A549 (cell line): ENCODE measurements around the gene TRMT2B.

ENCODE experiments used
- CHD2 ChIP-seq: fragments of 150-350 bp; IDR thresholded peaks from 2 replicates; pipeline ENCODE4 v1.6.1; 2014; ENCODE audit warnings: low read length; ENCODE audit not compliant: partially characterized antibody
- POLR2A ChIP-seq: IDR thresholded peaks from 2 replicates; pipeline ENCODE4 v1.6.1; 2012; ENCODE audit warnings: mild to moderate bottlenecking, low read length
- RNF2 ChIP-seq: fragments of 200-600 bp; sonication (generic); IDR thresholded peaks from 2 replicates; pipeline ENCODE4 v1.6.1; 2016; ENCODE audit warnings: low read depth, mild to moderate bottlenecking, antibody characterized with exemption, moderate library complexity, borderline replicate concordance
- TF ChIP-seq, protein P1 (sequence below): fragments of 200-600 bp; sonication (generic); IDR thresholded peaks from 2 replicates; pipeline ENCODE4 v1.6.1; 2016; ENCODE audit warnings: antibody characterized with exemption, mild to moderate bottlenecking, moderate library complexity

GRCh38 chrX:101079736-101080270 lies 27.9 kb upstream of the TRMT2B start:
- TF ChIP-seq RNF2 (no peak), CHD2 (no peak), POLR2A (no peak)
- TF ChIP-seq, protein P1, sequence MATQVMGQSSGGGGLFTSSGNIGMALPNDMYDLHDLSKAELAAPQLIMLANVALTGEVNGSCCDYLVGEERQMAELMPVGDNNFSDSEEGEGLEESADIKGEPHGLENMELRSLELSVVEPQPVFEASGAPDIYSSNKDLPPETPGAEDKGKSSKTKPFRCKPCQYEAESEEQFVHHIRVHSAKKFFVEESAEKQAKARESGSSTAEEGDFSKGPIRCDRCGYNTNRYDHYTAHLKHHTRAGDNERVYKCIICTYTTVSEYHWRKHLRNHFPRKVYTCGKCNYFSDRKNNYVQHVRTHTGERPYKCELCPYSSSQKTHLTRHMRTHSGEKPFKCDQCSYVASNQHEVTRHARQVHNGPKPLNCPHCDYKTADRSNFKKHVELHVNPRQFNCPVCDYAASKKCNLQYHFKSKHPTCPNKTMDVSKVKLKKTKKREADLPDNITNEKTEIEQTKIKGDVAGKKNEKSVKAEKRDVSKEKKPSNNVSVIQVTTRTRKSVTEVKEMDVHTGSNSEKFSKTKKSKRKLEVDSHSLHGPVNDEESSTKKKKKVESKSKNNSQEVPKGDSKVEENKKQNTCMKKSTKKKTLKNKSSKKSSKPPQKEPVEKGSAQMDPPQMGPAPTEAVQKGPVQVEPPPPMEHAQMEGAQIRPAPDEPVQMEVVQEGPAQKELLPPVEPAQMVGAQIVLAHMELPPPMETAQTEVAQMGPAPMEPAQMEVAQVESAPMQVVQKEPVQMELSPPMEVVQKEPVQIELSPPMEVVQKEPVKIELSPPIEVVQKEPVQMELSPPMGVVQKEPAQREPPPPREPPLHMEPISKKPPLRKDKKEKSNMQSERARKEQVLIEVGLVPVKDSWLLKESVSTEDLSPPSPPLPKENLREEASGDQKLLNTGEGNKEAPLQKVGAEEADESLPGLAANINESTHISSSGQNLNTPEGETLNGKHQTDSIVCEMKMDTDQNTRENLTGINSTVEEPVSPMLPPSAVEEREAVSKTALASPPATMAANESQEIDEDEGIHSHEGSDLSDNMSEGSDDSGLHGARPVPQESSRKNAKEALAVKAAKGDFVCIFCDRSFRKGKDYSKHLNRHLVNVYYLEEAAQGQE, result no peak
